HG03175 (cell line): Measurements from ENCODE around the gene CBFA2T2.
"Not testable (repeated sequence)": the region's sequence is repeated elsewhere in the genome, so short reads cannot be mapped to it uniquely, and the experiment has no call there.

ENCODE experiments used
- ATAC-seq: cut with Tn5 transposase; IDR thresholded peaks from one replicate; pipeline ENCODE4 v1.9.1; 2021; ENCODE audit warnings: mild to moderate bottlenecking, moderate library complexity; ENCODE audit not compliant: unreplicated experiment

Gene CBFA2T2

DNA sequence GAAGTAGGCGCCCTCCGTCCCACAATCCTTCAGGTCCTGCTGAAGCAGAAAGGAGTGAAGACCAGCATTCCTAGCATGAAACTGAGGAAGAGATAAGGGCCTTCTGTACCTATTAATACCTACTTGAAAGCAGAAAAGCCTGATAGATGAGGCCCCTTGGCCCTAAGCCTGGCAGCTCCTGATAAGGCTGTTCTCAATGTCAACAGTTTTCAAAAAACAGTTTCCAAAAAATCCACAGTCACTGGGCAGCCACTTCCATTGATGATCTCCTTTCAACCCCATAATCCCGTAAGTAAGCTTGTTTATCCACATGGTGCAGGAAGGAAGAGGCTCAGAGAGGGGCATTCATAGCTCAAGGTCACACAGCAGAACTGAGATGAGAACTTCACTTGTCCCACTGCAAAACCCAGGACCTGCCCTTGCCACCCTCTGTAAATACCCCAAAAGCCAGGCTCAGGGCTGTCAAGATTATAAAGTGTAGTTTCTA is 199.1 kb downstream of the CBFA2T2 start:
- ATAC-seq: no peak

- ATAC-seq: no peak
These were observed 199.6 kb downstream of the CBFA2T2 start for GRCh38 chr20:33689493-33689892.

GRCh38 chr20:33689973-33690372 is 200.1 kb downstream of the CBFA2T2 start:
- ATAC-seq: no peak

DNA sequence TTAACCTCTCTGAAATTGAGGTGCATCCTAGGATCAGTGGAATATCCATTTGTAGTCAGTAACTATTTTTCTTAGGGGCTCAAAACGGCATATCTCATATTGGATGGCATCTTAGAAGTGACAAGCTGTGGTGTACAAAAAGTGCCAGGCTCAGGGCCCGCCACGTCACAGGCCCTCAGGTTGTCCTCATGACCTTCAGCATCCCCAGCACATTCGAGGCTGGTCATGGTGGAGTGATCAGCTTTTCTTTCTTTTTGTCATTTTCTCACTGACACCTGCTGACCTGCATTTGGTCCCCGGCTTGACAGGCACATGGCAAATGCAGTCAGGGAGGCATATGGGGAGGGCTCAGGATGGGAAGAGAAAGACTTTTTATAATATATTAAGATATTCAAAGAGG is 203.4 kb downstream of the CBFA2T2 start:
- ATAC-seq: no peak

GRCh38 chr20:33693741-33694638 is 204.1 kb downstream of the CBFA2T2 start:
- no peak for ATAC-seq

DNA sequence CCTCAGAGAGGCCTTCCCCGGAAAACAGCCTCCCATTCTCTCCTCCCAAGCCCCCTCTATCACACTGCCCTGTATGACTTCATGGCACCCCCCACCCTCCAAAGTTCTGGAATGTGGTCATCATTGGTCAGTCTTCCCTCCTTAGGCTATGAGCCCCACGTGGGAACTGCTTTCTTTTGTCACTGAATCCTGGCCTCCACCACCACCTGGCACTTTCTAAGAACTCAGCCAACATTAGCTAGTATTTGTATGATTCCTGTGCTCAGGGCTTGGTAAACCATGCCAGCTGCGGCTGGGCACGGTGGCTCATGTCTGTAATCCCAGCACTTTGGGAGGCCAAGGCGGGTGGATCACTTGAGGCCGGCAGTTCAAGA is 204.7 kb downstream of the CBFA2T2 start:
- ATAC-seq: no peak

GRCh38 chr20:33696448-33696847 is 206.6 kb downstream of the CBFA2T2 start:
- ATAC-seq: no peak

DNA sequence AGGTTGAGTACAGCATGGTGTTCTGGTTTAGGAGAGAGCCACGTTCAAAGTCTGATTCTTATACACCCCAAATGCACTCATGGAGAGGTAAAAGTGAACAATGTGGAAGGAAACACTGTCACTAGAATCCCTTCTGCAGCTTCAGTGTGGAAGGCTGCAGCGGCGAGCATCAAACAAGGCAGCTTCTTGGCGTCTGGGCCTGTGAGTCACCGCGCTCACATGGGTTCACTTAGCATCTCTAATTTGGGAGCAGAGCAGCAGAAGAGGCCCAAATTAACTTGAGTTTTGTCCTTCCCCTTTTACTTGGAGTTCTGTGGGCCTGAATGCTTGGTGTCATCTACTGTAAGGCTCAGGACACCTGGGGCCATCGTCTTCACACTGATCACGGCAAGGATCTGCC is 207.2 kb downstream of the CBFA2T2 start:
- ATAC-seq: no peak

DNA sequence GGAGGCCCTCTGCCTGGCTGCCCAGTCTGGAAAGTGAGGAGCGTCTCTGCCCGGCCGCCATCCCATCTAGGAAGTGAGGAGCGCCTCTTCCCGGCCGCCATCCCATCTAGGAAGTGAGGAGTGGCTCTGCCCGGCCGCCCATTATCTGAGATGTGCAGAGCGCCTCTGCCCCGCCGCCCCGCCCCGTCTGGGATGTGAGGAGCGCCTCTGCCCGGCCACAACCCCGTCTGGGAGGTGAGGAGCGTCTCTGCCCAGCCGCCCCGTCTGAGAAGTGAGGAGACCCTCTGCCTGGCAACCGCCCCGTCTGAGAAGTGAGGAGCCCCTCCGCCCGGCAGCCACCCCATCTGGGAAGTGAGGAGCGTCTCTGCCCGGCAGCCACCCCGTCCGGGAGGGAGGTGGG is 209.1 kb downstream of the CBFA2T2 start:
- ATAC-seq: not testable (repeated sequence)
